GDM1 (cell line): ENCODE data around the gene PSORS1C1.

Experiments used
- DNase-seq: peaks from one replicate; lab custom pipeline; 2025; lab: John Stamatoyannopoulos, UW

PSORS1C1 gene

DNA sequence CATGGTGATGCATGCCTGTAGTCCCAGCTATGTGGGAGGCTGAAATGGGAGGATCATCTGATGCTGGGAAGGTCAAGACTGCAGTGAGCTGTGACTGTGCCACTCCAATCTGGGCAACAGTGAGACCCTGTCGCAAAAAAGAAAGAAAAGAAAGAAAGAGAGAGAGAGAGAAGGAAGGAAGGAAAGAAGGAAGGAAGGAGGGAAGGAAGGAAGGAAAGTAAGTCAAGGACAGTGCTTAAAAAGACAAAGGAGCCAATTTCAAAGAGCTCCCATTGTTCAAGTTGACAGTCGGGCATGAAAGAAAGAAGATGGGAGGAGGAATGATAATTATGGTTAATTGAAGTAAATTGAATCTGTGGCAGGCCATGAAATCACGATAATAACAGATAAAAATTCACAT is 18.4 kb upstream of the PSORS1C1 start:
- no peak for DNase-seq

DNA sequence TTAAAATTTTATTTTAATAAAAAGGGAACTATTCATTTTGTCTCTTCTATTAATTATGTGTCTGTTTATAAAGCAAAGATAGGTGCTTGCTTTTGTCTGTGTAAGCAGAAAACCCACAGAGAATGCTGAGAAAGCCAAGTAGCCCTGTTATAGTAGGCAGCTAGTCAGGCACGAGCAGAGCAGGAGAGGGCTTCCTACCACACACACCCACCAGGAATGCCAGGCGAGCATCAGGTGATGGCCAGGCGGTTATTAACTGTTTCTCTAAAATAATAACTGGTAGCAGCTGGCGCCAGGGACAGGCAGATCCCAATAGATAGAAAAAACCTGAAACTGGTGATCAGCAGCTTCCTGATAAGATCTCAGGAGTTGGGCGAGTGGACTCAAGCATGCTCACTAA is 17.9 kb upstream of the PSORS1C1 start:
- DNase-seq: no peak

DNA sequence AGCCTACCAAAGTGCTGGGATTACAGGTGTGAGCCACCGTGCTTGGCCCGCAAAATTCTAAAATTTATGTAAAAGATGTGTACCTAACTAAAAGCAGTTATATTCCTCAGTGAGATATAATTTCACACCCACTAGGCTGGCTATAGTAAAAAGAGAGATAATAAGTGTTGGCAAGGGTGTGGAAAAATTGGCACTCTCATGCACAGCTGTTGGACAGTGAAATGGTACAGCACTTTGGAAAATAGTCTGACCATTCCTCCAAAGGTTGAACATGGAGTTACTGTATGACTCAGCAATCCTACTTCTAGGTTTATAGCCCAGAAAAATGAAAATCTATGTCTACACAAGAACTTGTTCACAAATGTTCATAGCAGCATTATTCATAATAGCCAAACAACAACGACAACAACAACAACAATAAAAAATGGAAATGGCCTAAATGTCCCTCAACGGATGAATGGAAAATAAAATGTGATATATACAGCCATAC is 16.1 kb upstream of the PSORS1C1 start:
- no peak for DNase-seq

DNA sequence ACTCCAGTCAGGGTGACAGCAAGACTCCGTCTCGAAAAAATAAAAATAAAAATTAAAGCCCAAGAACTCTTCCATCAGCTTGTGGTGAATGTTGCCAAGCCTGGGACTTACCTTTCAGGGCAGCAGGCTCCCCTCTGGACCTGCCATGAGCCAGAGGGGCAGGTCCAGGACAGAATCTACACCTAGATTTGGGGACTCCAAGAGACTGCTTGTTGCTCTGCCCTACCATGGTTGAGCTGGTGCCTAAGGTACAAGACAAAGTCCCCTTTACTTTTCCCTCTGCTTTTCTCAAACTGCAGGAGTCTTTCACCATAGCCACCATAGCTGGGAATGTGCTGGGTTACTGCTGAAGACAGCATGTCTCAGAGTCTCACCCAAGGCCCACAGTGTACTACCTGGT is 11.5 kb upstream of the PSORS1C1 start:
- DNase-seq: no peak

DNA sequence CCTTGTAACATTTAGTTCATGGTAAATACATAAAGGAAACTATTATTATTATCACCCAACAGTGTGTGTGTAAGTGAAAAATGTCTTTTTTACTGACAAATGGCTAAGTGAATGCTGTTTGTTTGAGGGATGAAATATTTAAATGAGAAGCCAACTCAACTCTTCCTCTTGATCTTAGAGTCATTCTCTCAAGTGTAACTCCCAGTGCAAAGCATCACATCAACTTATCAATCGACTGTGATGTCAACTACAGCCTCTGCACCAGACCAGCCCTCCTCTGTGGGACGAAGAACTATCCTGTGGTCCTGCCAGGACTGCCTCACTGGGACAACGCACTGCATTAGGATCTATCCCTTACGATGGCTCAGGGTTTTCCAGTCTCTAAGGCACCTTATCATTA is 7.5 kb upstream of the PSORS1C1 start:
- DNase-seq: no peak

DNA sequence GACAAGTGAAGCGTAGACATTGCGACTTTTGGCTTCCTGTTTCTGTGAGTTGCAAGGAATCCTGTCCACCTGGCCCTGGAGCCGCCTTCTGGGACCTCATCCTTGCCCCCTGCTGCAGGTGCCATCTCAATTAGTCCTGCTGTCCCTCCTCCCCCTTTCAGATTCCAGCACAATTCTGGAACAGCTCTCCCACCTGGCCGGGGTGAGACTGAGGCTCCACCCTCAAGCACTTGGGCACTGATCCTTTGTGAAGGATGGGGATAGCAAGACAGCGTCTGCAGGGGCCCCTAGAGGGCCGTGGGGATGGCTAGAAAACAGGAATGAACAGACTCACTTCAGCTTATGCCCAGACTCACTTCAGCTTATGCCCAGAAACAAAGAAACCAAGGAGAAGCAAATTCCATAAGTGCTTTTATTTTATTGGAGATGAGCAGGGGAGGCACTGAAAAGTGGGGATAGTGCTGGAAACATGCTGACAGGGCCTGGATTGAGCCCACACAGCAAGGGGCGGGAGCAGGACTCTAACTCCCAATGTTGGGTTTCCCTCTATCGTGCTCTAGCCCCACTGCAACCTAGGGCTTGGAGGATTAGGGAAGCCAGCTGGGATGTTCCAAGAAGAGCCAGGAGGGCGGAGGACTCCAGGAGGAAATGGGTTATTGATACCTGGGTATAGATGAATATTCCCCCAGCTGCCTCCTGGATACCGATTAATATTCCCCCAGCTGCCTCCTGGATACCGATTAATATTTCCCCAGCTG is 3.6 kb upstream of the PSORS1C1 start:
- no peak for DNase-seq

DNA sequence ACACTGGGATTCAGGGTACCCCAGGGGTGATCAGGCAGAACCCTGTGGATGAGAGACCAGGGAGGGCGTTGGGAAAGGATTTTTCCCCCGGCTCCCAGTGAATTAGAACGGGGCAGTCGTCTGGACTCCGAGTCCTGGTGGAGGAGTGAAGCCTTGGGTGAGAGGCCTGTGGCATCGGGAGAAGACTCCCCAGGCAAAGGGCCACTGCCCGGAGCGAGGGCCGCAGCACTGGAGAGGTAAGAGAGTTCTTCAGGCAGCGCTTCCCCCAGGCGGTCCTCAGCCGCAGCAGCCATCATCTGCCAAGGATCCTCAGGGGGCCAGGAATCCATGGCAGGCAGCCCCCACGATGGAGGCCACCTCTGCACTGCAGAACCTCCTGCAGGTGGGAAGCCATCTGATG is 2.9 kb upstream of the PSORS1C1 start:
- DNase-seq: no peak

DNA sequence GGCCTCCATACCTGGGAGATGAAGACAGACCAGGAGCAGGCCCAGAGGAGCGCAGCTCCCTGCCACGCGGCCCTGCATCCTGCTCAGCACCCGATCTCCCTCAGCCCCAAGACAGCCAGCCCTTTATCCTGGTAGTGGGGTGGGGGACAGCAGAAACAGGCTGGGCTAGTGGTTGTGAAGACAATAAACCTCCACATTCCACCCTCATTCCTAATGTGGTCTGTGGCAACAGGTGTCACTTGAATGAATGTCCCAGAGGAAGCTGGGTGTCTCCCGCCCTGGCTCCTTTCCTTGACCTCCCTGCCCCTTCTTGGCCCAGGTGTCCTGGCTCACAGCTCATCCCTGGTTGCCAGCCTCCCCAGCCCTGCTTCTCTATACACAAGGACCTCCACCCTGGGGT is 2.1 kb upstream of the PSORS1C1 start, which contains the start of gene C6orf15:
C6orf15 (minus strand) TSS at position 98 of the 400 bp plus-strand sequence; CDS start at position 78, 20 bp downstream.
- DNase-seq: no peak

DNA sequence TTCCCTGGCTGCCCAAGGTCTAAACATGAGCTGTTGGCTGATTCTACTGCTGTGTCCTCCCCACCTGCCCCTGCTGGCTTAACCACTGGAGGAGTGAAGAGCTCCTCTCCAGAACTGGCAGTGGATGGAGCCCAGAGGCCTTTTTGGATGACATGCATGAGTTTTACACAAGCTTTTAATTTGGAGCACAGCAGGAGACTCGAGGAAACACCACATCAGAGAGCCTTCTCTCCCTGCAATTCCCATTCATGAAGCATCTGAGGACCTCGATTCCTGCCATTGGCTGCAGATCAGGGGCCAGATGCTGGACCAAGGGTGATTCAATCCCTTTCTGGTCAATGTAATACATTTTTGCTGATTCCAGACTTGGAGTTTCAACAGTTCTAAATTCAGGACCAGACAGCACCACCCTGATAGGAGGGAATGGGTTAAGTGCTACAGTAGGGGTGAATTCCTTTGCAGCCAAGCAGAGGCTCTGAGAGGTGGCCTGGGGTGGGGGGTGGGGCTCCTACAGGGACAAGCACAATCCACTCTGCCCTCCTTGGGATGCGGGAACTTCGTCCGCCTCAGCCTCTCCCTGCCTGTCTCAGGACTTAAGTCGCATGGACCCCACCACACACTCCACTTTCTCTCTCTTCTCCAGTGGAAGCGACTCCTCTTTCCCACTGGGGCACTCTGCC is 599 bp upstream of the PSORS1C1 start:
- DNase-seq: no peak

DNA sequence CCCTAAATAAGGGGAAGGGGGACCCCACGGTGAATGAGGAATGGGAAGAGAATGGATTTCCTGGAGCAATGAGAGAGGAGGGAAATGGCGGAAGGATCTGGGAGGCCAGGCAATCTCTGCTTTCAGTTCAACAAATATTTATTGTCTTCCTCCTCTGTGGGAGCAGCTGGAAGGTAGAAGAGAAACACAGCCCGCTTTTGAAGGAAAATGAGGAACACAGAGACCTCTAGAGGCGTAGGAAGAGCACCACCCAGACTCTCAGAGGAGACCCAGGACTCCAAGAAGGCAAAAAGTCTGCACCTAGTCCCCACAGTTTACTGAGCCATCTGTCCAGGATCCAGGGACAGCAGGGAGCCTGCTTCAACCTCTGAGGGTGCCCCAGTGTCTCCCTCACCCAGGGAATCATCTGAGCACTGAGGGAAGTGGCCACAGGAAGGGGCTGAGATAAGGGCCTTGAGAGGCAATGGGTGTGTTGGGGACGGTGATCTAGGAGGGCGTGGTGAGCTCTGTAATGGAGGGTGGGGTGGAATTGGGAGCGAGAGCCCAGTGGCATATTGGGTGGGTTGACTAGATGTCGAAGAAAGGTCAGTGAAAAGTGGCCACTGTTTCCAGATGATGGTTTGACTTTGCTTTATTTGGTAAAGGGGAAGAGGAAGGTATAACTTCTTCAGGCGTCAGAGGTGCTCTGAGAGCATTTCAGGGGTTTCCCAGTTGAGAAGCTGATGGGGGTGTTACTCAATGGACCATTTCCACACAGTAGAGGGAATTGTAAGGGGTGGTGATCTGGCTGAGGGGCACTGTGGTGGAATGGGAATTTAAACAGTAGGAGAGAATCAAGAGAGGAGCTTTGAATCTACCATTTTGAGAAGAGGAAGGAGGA is 610 bp downstream of the PSORS1C1 start:
- no peak for DNase-seq

DNA sequence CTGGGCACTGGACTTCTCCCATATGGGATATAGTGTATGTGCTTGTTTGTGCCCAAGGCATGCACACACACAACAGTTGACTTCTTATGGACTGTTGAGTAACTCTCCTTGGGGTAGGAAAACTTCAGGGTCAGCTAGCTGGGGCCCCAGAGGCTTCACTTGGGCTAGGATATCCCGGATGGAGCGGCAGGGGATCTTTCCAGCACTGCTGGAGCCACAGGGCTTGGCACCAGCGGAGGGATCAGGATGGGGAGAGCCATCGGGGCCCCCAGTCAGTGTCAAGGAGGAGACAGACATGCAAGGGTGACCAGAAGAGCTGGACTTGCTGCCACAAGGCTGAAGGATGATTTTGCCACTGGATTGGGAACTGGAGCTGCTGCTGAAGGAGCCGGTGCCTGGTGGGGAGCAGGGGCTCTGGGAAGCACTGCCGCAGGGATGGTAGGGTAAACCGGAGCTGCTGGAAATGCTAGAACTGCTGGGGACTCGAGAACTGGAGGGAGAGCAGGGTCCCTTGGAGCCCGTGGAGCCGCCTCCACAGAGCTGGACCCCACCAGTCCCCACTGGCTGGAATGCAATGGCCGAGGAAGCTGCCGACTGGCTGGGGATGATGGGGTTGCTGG is 1.5 kb downstream of the PSORS1C1 start:
- DNase-seq: no peak

DNA sequence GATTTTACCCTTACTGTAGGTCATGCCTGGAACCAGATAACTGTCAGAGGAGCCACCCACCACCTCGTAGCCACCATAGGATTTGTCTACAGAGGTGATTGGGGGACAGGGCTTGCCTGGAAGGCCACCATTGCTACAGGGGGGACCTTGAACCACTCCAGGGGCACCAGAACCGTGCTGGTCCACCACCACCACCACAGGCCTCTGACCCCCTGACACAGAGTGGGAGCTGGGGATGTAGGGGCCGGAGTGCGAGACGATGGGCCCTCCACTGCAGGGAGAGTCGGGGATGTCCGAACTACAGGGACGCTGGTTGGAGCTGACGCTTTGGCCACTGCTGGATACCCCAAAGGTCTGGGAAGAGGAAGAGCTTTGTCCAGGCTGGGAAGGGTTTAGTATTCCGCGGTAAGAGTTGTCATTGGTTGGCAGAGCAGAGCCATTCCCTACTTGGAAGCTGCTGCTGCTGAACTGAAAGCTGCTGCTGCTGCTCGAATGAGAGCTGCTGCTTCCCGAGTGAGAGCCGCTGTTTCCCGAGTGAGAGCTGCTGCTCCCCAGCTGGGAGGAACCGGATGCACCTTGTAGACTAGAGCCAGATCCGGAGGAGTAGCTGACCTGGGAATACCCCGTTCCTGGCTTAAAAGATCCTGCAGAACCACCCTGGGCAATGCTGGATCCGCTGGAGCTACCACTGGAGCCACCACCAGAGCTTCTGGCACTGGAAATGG is 2.2 kb downstream of the PSORS1C1 start:
- no peak for DNase-seq

DNA sequence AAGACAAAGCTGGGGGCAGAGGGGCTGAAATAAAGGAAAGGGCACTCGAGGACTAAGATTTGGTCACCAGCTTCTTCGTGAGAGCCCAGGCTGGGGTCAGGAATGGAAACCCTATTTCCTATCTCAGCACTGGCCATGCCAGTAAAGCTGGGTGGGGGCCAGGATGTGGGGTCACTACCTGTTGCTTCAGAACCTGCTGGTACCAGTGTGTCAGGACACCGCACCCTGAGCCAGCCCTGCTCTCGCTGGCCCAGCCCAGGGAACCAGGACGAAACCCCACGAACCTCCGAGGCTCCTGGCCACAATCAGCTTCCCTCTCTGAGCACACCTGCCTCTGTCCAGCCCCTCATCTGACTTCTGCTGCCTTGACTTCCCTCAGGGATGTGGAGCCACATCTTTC is 3.6 kb downstream of the PSORS1C1 start:
- DNase-seq: no peak

DNA sequence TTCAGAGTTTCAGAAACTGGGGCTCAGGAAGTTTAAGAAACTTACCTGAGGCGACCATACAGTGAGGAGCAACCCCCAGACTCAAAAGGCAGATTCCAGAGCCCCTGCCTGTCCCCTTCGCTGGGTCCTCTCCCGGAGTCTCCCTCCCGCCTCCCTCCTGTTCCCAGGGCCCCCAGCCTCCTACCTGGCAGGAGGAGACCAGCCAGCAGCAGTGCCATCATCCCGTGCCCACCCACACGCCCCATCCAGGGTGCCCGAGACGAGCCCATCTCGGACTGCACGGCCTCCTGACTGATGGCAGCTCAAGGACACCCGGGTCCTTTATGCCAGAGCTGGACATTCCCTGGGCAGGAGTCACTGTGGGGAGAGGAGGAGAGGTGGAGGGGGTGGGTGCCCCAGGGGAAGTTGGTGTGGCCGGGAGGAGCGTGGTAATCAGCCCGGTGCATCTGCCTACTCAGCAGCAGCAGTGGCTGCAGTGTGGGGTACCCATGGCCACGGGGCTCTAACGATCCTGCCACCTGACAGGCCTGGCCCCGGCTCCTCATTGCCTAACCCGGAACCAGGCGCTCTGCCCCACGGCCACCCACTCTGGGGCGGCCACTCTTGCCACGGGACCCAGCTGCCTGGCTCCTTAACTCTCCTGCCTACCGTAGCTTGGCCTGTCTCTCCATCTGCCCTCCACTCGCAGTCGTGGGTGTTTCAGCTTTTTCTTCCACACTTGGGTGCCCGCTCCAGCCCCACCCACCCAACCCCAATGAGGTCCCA is 5.7 kb downstream of the PSORS1C1 start, which contains the start of gene CDSN:
CDSN (minus strand) TSS at position 296 of the 765 bp plus-strand sequence; CDS start at position 269, 27 bp downstream.
- no peak for DNase-seq

DNA sequence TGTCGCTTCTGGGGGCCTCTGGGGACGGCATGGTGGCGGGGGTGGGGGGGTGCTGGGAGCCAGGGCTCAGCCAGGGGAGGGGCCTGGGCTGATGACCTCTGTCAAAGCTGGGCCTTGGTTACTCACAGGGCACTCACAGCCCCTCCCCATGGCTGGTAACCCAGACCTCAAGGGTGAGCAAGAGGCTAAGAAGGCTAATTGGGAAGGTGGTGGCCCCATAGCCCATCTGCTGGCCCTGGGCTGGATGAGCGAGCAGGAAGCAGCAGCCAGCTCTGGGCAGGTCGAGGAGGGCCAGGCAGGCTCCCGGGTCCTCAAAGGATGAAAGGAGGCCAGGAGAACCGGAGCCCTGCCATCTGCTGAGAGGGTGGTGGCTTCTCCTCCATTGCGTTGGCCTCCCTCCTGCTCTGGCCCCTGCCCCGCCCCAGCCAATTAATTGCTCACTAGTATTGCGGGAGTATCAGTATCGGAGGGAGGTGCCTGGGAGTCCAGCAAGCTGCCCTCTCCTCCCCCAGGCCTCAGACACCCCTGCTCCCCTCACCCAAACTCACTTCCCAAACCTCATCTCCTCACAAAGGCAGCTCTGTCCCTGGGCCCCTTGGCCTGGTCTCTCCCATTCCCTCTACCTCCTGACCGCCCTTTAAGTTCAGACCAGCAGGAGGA is 6.7 kb downstream of the PSORS1C1 start:
- DNase-seq: no peak

DNA sequence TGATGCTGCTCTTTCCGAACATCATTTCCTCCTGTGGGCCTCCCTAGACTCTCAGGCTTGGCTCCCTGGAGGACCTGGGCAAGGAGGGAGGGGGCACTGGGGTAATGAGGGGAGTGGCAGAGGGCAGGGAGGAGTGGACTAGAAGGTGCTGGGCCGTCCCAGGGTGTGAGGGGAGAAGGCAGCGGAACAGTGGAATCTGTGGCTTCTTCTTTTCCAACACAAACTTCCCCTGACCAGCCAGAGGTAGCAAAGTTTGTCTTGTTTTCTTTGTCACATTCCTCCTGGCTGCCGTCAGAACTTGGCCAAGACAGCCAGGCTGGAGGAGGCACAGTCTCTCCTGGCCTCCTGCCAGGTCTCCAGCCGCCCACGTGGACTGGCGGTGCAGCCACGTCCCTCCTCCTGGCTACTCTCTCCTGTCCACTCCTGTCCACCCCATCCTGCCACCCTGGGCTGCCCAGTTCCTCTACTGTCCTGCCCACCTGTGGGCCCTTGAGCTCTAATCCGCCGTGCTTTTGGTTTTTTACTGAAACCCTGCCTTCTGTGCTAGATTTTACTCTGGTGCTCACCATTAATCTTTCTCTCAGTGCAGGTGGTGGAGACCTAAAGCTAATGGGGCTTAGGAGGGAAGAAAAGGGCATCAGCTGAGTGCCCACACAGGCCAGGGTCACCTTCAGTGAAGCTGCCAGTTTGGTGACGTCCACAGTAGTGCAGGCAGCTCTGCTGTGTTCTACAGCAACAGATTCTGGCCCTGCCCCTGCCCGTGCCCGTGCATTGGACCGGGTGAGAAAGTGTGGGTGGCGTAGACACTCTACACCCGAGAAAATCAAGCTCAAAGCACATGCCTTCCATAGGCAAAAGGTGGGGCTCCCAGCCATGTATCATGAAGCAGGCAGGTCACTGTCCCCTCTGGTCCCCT is 8.4 kb downstream of the PSORS1C1 start:
- no peak for DNase-seq

DNA sequence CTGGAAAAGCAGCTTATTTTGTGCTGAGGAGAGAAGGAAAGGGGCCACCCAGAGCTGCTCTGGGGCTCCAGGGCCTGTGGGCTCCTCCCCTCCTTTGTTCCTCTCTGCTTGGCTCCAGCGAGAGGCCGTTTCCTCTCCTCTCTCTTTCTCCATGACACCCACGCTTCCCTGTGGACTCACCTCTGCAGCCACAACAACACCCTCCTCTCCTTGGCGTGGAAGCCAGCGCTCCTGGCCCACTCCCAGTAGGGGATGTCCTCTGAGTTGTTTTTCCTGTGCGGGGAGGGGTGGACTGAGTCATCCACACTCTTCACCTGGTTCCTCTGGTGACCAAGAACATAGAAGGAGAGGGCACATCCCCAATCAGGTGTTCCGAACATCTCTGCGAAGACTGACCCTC is 10.6 kb downstream of the PSORS1C1 start:
- no peak for DNase-seq

DNA sequence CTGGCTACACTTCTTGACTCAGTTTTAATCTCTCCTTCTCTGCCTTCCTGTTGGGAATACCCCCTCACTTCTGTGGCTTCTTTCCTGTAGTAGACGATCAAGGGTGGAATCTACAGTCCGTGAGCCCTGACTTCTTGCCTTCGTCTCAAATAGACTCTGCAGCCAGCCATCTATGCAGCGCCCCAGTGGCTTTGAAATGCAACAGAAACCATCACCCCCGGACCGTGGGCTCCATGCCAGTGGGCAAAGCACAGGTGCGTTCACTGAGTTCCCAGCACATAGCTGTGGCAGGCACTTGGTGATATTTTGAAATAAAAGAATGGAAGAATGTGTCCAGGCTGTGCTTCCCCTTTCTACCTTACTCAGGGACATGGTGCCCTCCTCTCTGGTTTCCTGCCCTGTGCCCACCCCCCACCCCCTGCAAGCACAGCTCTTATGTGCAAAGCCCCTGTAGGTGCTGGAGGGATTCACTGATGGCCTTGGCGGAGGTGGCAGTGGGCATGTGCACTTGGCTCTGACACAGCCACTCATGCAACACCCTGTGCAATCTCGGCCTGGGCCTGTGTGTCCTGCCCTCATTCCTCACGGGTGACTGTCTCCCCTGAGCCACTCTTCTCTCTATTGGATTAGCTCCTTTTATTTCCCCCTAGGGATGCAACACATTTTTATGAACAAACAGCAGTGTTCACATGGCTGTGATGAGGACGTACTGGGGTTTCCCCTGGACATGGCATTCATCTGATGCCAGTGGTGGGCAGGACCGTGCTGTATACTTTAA is 11.2 kb downstream of the PSORS1C1 start:
- DNase-seq: peak; percentile 8
